ENCODE data around the gene PFN3. TPM values are rescaled to one million over a fixed set of nuclear protein-coding genes. Genes with fewer than 3 reads are reported as not detected.

Gene PFN3
- total RNA-seq, 2 experiments from 2014 or later = not detected

DNA sequence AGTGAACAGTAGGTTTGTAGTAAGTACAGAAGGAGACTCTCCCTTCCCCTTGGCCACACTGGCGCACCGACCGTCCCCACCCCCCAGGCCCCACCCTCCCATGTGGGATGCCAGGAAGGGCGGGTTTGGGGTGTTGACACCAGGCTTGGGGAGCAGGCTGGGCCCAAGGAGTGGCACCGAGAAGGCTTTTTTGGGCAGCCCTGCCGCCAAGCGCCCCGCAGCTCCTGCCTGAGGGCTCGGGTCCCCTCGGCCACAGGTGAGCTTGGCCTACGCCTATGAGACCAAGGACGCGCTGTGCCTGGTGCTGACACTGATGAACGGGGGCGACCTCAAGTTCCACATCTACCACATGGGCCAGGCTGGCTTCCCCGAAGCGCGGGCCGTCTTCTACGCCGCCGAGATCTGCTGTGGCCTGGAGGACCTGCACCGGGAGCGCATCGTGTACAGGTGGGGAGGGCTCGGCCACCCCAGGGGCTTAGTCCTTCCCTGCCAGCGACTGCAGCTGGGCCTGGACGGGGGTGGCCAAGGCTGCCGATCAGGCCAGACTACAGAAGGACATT is 33.3 kb upstream of the PFN3 start:
- peaks cover 87% of the 10 kb centered on the region for H3K36me3 ChIP-seq (ENCODE audit: insufficient read depth, low read length)
- TF ChIP-seq, protein P1, sequence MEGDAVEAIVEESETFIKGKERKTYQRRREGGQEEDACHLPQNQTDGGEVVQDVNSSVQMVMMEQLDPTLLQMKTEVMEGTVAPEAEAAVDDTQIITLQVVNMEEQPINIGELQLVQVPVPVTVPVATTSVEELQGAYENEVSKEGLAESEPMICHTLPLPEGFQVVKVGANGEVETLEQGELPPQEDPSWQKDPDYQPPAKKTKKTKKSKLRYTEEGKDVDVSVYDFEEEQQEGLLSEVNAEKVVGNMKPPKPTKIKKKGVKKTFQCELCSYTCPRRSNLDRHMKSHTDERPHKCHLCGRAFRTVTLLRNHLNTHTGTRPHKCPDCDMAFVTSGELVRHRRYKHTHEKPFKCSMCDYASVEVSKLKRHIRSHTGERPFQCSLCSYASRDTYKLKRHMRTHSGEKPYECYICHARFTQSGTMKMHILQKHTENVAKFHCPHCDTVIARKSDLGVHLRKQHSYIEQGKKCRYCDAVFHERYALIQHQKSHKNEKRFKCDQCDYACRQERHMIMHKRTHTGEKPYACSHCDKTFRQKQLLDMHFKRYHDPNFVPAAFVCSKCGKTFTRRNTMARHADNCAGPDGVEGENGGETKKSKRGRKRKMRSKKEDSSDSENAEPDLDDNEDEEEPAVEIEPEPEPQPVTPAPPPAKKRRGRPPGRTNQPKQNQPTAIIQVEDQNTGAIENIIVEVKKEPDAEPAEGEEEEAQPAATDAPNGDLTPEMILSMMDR (IDR thresholded peaks at IDR 0.05) = no peak
- H3K4me1 ChIP-seq (ENCODE audit: insufficient read depth, low read length) = peaks cover 100% of the 10 kb centered on the region
- Mint-ChIP-seq H3K4me3 (peak overlapping the region; percentile 86), H3K27me3 (no peaks in the 10 kb centered on the region), H3K27ac (peak overlapping the region; percentile 93), H3K4me1 (ENCODE audit: low read depth) (peaks cover 80% of the 10 kb centered on the region), H3K9me3 (no peaks in the 10 kb centered on the region), H3K36me3 (ENCODE audit: low read depth) (peaks cover 94% of the 10 kb centered on the region)
- peak overlapping the region; percentile 87 to 92 for H3K27ac ChIP-seq (ENCODE audit: low read depth in 1 of 2, low read length in 2 of 2)
- H3K4me3 ChIP-seq (ENCODE audit: low read length) = no peak overlapping the region
- H3K9me3 ChIP-seq (ENCODE audit: control insufficient read depth in 1 of 2, insufficient read depth in 1 of 2, low read length in 2 of 2) = no peaks in the 10 kb centered on the region
- DNase-seq (peak in 1 of 14 experiments; percentile 26), ATAC-seq (ENCODE audit: poor library complexity) (no peak)
- H3K27me3 ChIP-seq (ENCODE audit: control insufficient read depth in 1 of 2, insufficient read depth in 2 of 2, low read length in 2 of 2) = no peaks in the 10 kb centered on the region
- CTCF ChIA-PET = interaction anchor here (1.3 to 9.3 kb wide), 3 partner anchors 21 to 43 kb away, joined by 4 to 82 read pairs (median 16); no protein-coding TSS in a partner anchor
- intact Hi-C loops (cut with DNase I, micrococcal nuclease) = no loop called here
- POLR2A ChIA-PET = interaction anchor here (0.7 to 12.6 kb wide), 7 partner anchors 8 to 44 kb away, joined by 3 to 661 read pairs (median 15); partner anchors contain the start of genes F12, GRK6 and PRR7

DNA sequence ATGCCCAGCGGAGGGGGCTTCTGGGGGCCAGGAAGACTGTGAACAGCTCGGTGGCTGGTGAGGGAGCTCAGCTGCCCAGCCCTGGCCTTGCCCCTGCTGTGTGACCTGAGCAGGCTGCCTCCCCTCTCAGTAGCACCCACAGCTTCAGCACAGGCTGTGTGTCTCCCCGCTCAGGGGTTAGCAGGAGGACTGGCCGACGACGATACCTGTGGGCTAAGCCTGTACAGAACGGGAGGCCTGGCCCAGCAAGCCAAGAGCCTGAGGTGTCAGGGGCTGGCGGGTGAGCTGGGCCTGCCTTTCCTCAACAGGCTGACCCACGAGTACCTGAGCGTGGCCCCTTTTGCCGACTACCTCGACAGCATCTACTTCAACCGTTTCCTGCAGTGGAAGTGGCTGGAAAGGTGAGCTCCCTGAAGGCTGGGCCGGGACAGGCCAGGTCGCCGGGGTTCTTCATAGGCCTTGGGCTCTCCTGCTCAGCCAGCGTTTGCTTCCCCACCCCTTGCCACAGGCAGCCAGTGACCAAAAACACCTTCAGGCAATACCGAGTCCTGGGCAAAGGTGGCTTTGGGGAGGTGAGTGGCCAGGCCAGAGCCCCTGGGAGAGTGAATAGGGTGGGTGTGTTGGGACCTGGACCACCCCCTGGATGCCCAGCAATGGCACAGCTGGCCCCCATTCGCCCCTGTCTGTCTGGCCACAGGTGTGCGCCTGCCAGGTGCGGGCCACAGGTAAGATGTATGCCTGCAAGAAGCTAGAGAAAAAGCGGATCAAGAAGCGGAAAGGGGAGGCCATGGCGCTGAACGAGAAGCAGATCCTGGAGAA is 32.6 kb upstream of the PFN3 start:
- intact Hi-C loops (cut with DNase I, micrococcal nuclease) = no loop called here

More for the DNA sequence above, 32.6 kb upstream of the PFN3 start:
- Histone ChIP-seq H3K4me1 (ENCODE audit: insufficient read depth, low read length) (peaks cover 100% of the 10 kb centered on the region), H3K36me3 (ENCODE audit: insufficient read depth, low read length) (peaks cover 86% of the 10 kb centered on the region), H3K27me3 (ENCODE audit: control insufficient read depth in 1 of 2, insufficient read depth in 2 of 2, low read length in 2 of 2) (no peaks in the 10 kb centered on the region), H3K4me3 (ENCODE audit: low read length) (peak overlapping the region; percentile 65), H3K9me3 (ENCODE audit: control insufficient read depth in 1 of 2, insufficient read depth in 1 of 2, low read length in 2 of 2) (no peaks in the 10 kb centered on the region), H3K27ac (ENCODE audit: low read depth in 1 of 2, low read length in 2 of 2) (peak overlapping the region; percentile 87 to 92)
- H3K36me3 Mint-ChIP-seq (ENCODE audit: low read depth) = peaks cover 89% of the 10 kb centered on the region
- ATAC-seq (ENCODE audit: poor library complexity) (no peak), DNase-seq (peak in 1 of 14 experiments; percentile 17)
- TF ChIP-seq, protein P1 (IDR thresholded peaks at IDR 0.05) = no peak
- peaks cover 76% of the 10 kb centered on the region for H3K4me1 Mint-ChIP-seq (ENCODE audit: low read depth)
- no peaks in the 10 kb centered on the region for H3K27me3 Mint-ChIP-seq
- H3K9me3 Mint-ChIP-seq = no peaks in the 10 kb centered on the region
- ChIA-PET CTCF (interaction anchor here (2.4 to 9.3 kb wide), 2 partner anchors 22 to 29 kb away, joined by 16 to 82 read pairs; no protein-coding TSS in a partner anchor), POLR2A (interaction anchor here (0.9 to 12.6 kb wide), 5 partner anchors 10 to 1953 kb away, joined by 3 to 661 read pairs (median 204); partner anchors contain the start of genes F12 and PRR7)
- peak overlapping the region; percentile 93 for H3K27ac Mint-ChIP-seq
- peak overlapping the region; percentile 70 for H3K4me3 Mint-ChIP-seq

Measured in CD4-positive, alpha-beta T cell (primary cell).